Osteoblast (primary cell): ENCODE results near the gene RABGAP1L. TPM values are rescaled to one million over a fixed set of nuclear protein-coding genes. Genes with fewer than 3 reads are reported as not detected.
A peak's percentile ranks its signal among the peaks of the same experiment; 100 is the strongest.

Experiments used
- DNase-seq: peaks from one replicate; pipeline ENCODE4 v3.0.0; 2011; ENCODE audit warnings: low spot score, mixed read lengths; ENCODE audit not compliant: insufficient read length; ENCODE audit errors: missing footprints
- H2AFZ ChIP-seq: 2 replicates; pipeline ENCODE4 v1.6.0; 2011; ENCODE audit warnings: mild to moderate bottlenecking, low read length
- H3K27ac ChIP-seq: 2 replicates; pipeline ENCODE4 v1.5.1; 2011; ENCODE audit warnings: mild to moderate bottlenecking, low read depth, low read length, moderate library complexity
- H3K27me3 ChIP-seq: 2 replicates; pipeline ENCODE4 v1.6.0; 2012; ENCODE audit warnings: mild to moderate bottlenecking, control low read depth, inconsistent platforms, low read length, moderate library complexity; ENCODE audit not compliant: insufficient read depth
- H3K36me3 ChIP-seq: 2 replicates; pipeline ENCODE4 v1.5.1; 2011; ENCODE audit warnings: mild to moderate bottlenecking, low read length, control low read depth, moderate library complexity; ENCODE audit not compliant: insufficient read depth
- H3K4me1 ChIP-seq: 2 replicates; pipeline ENCODE4 v1.5.1; 2011; ENCODE audit warnings: mild to moderate bottlenecking, low read length, control low read depth, moderate library complexity; ENCODE audit not compliant: insufficient read depth
- H3K4me2 ChIP-seq: 2 replicates; pipeline ENCODE4 v1.6.0; 2011; ENCODE audit warnings: mild to moderate bottlenecking, low read length; ENCODE audit not compliant: insufficient read depth
- H3K4me3 ChIP-seq: fragments of 200-600 bp; sonication (generic); 3 replicates; pipeline ENCODE4 v1.5.1; 2012; ENCODE audit warnings: mild to moderate bottlenecking, low read length, inconsistent platforms; ENCODE audit not compliant: insufficient read depth
- H3K79me2 ChIP-seq: 2 replicates; pipeline ENCODE4 v1.6.0; 2012; ENCODE audit warnings: mild to moderate bottlenecking, low read length, control low read depth, inconsistent platforms; ENCODE audit not compliant: insufficient read depth
- H3K9me3 ChIP-seq: 2 replicates; pipeline ENCODE4 v1.5.1; 2011; ENCODE audit warnings: low read depth, low read length, control low read depth
- H4K20me1 ChIP-seq: 2 replicates; pipeline ENCODE4 v1.6.0; 2012; ENCODE audit warnings: mild to moderate bottlenecking, low read length, control low read depth; ENCODE audit not compliant: insufficient read depth
- CTCF ChIP-seq: IDR thresholded peaks from 2 replicates; pipeline ENCODE4 v1.5.1; 2011; ENCODE audit warnings: mild to moderate bottlenecking, low read depth, low read length, moderate library complexity; ENCODE audit errors: extremely low read depth
- total RNA-seq: library from RNA; depleted of rRNA; stranded (reverse); fragments of >200 nt; gene quantifications from 2 replicates; pipeline ENCODE4 v1.2.3, GENCODE V29; 2012

The RABGAP1L gene
- total RNA-seq, result 30.0 and 34.5 TPM in 2 replicates

- H3K4me2 ChIP-seq, result peak within 1 kb of the TSS; percentile 99
- peaks cover 35% of the 10 kb centered on the region for H3K79me2 ChIP-seq
- H3K4me3 ChIP-seq, result peak within 1 kb of the TSS; percentile 91
- H2AFZ ChIP-seq, result peak within 1 kb of the TSS; percentile 98
- no peak for TF ChIP-seq CTCF
- no peaks in the 10 kb centered on the region for H3K27me3 ChIP-seq
- H3K4me1 ChIP-seq, result peaks cover 13% of the 10 kb centered on the region
- H3K9me3 ChIP-seq, result no peaks in the 10 kb centered on the region
- peak; percentile 97 for DNase-seq
- H3K27ac ChIP-seq, result peak within 1 kb of the TSS; percentile 52
- H3K36me3 ChIP-seq, result no peaks in the 10 kb centered on the region
- peaks cover 2% of the 10 kb centered on the region for H4K20me1 ChIP-seq
Observed at GRCh38 chr1:174159252-174160108, at the start of gene RABGAP1L. RABGAP1L (plus strand) TSS chr1:174159520.

- no peak overlapping the region for H3K4me3 ChIP-seq
- no peaks in the 10 kb centered on the region for H3K4me1 ChIP-seq
- no peaks in the 10 kb centered on the region for H3K27me3 ChIP-seq
- H3K36me3 ChIP-seq, result no peaks in the 10 kb centered on the region
- H3K79me2 ChIP-seq, result no peaks in the 10 kb centered on the region
- DNase-seq, result no peak
- no peak overlapping the region for H3K4me2 ChIP-seq
- H3K9me3 ChIP-seq, result no peaks in the 10 kb centered on the region
- TF ChIP-seq CTCF, result no peak
- H2AFZ ChIP-seq, result no peak overlapping the region
- no peaks in the 10 kb centered on the region for H4K20me1 ChIP-seq
- no peak overlapping the region for H3K27ac ChIP-seq
Observed at GRCh38 chr1:174110053-174110452, 49.3 kb upstream of the RABGAP1L start.

- Histone ChIP-seq H3K4me1 (no peaks in the 10 kb centered on the region), H3K4me3 (no peak overlapping the region), H3K9me3 (no peaks in the 10 kb centered on the region), H3K79me2 (no peaks in the 10 kb centered on the region), H3K4me2 (peak overlapping the region; percentile 29), H4K20me1 (no peaks in the 10 kb centered on the region), H3K36me3 (no peaks in the 10 kb centered on the region), H3K27me3 (no peaks in the 10 kb centered on the region), H2AFZ (peak overlapping the region; percentile 11), H3K27ac (no peak overlapping the region)
- no peak for TF ChIP-seq CTCF
- no peak for DNase-seq
Observed at GRCh38 chr1:174112489-174113162, 46.7 kb upstream of the RABGAP1L start.

- Histone ChIP-seq H3K27me3 (no peaks in the 10 kb centered on the region), H3K36me3 (no peaks in the 10 kb centered on the region), H3K9me3 (no peaks in the 10 kb centered on the region), H2AFZ (no peak overlapping the region), H3K4me3 (no peak overlapping the region), H4K20me1 (no peaks in the 10 kb centered on the region), H3K4me2 (no peak overlapping the region), H3K79me2 (no peaks in the 10 kb centered on the region), H3K27ac (no peak overlapping the region), H3K4me1 (no peaks in the 10 kb centered on the region)
- TF ChIP-seq CTCF, result no peak
- DNase-seq, result no peak
Observed at GRCh38 chr1:174114106-174114505, 45.2 kb upstream of the RABGAP1L start.
